ENCODE data around the gene GPR137B.

DNA sequence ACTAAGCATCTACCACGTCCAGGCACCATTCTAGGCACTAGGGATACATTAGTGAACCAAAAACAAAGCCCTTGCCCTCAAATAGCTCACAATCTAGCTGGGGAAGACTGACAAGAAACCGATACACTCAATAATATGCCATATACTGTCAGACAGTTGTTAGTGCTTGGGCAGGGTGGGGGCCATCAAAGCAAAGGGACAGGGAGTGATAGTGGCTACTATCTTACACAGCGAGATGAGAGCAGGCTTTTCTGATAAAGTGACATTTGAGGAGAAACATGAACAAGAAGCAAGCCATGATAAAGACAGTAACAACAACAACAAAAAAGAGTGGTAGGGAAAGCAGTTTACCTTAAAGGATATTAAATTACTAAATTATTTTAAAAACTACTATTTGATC is 98.3 kb downstream of the GPR137B start:
- TF ChIP-seq, protein P1, sequence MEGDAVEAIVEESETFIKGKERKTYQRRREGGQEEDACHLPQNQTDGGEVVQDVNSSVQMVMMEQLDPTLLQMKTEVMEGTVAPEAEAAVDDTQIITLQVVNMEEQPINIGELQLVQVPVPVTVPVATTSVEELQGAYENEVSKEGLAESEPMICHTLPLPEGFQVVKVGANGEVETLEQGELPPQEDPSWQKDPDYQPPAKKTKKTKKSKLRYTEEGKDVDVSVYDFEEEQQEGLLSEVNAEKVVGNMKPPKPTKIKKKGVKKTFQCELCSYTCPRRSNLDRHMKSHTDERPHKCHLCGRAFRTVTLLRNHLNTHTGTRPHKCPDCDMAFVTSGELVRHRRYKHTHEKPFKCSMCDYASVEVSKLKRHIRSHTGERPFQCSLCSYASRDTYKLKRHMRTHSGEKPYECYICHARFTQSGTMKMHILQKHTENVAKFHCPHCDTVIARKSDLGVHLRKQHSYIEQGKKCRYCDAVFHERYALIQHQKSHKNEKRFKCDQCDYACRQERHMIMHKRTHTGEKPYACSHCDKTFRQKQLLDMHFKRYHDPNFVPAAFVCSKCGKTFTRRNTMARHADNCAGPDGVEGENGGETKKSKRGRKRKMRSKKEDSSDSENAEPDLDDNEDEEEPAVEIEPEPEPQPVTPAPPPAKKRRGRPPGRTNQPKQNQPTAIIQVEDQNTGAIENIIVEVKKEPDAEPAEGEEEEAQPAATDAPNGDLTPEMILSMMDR (conservative IDR thresholded peaks at IDR 0.05; ENCODE audit: low read depth, low read length): no peak
- TF ChIP-seq CHD1 (IDR thresholded peaks at IDR 0.05; ENCODE audit: low read depth, low read length) (no peak), POLR2A (IDR thresholded peaks at IDR 0.05; ENCODE audit: low read depth, low read length) (no peak), RAD21 (IDR thresholded peaks at IDR 0.05; ENCODE audit: low read length) (no peak), FOS (IDR thresholded peaks at IDR 0.05; ENCODE audit: low read depth, low read length) (no peak), MAZ (IDR thresholded peaks at IDR 0.05; ENCODE audit: borderline replicate concordance, low read depth, low read length) (no peak), SMC3 (IDR thresholded peaks at IDR 0.05; ENCODE audit: low read depth, low read length) (no peak), CEBPB (IDR thresholded peaks at IDR 0.05; ENCODE audit: low read depth, low read length) (no peak), BHLHE40 (IDR thresholded peaks at IDR 0.05; ENCODE audit: low read depth, low read length) (no peak)
- TF ChIP-seq, protein P2, sequence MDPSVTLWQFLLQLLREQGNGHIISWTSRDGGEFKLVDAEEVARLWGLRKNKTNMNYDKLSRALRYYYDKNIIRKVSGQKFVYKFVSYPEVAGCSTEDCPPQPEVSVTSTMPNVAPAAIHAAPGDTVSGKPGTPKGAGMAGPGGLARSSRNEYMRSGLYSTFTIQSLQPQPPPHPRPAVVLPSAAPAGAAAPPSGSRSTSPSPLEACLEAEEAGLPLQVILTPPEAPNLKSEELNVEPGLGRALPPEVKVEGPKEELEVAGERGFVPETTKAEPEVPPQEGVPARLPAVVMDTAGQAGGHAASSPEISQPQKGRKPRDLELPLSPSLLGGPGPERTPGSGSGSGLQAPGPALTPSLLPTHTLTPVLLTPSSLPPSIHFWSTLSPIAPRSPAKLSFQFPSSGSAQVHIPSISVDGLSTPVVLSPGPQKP (IDR thresholded peaks at IDR 0.05; ENCODE audit: borderline replicate concordance, low read depth, low read length): no peak
- TF ChIP-seq, protein P3, sequence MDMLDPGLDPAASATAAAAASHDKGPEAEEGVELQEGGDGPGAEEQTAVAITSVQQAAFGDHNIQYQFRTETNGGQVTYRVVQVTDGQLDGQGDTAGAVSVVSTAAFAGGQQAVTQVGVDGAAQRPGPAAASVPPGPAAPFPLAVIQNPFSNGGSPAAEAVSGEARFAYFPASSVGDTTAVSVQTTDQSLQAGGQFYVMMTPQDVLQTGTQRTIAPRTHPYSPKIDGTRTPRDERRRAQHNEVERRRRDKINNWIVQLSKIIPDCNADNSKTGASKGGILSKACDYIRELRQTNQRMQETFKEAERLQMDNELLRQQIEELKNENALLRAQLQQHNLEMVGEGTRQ (IDR thresholded peaks at IDR 0.05; ENCODE audit: low read depth, low read length): no peak
